Mucosa of descending colon (tissue), 3 donors: Measurements from ENCODE around the gene ANLN. TPM values are rescaled to one million over a fixed set of nuclear protein-coding genes. Genes with fewer than 3 reads are reported as not detected.
"Not testable (repeated sequence)": the region's sequence is repeated elsewhere in the genome, so short reads cannot be mapped to it uniquely, and the experiment has no call there.

Experiments
- ATAC-seq: fragments of 200-7000 bp; cut with Tn5 transposase; one replicate; pipeline ENCODE4 v1.9.1; 2020; ENCODE audit warnings: mild to moderate bottlenecking, moderate library complexity
- DNase-seq, 3 donors: peaks; one replicate each; pipeline ENCODE4 v3.0.0-alpha.2; 2020
- H3K36me3 ChIP-seq: fragments of 200-600 bp; one replicate; pipeline ENCODE4 v1.8.0; 2021; ENCODE audit warnings: low read depth, mild to moderate bottlenecking
- H3K4me1 ChIP-seq: fragments of 200-600 bp; one replicate; pipeline ENCODE4 v1.8.0; 2021; ENCODE audit warnings: low read depth, mild to moderate bottlenecking
- H3K4me3 ChIP-seq: fragments of 200-600 bp; one replicate; pipeline ENCODE4 v1.8.0; 2021; ENCODE audit warnings: mild to moderate bottlenecking
- H3K9me3 ChIP-seq: fragments of 200-600 bp; one replicate; pipeline ENCODE4 v1.8.0; 2021; ENCODE audit warnings: mild to moderate bottlenecking
- intact Hi-C, 2 donors: fragments of 100-400 bp; cut with DNase I in 1 of 2; cut with micrococcal nuclease in 1 of 2; formaldehyde crosslinking; loops; one replicate each; pipeline versions ENCODE4 v1.11.0 to v1.11.1; 2022; cut with DNase I, micrococcal nuclease
- total RNA-seq, 3 donors: library from RNA; stranded (reverse); fragmentation: NEBNext Ultra II Directional in 2 of 3; extraction: Animal tissue kit (Norgen Biotek cat#: 25700) in 2 of 3; gene quantifications; one replicate each; pipeline versions ENCODE4 v1.2.1 to v1.2.4, GENCODE V29; 2021 to 2023
- TF ChIP-seq, protein P1 (sequence below): fragments of 200-600 bp; IDR thresholded peaks from one replicate; pipeline ENCODE4 v1.8.0; 2022; ENCODE audit warnings: antibody characterized with exemption, mild to moderate bottlenecking
- donor health status: DM: no; HTN: no; CAD: no; lungs with moderate emphysema.
- donor health status: DM: no; HTN: no; CAD: no.
- donor health status: DM: no; HTN: yes; CAD: no.

Gene ANLN
- total RNA-seq, 3 donors from 2014 or later: 3.8 to 23.7 (median 6.4) TPM

DNA sequence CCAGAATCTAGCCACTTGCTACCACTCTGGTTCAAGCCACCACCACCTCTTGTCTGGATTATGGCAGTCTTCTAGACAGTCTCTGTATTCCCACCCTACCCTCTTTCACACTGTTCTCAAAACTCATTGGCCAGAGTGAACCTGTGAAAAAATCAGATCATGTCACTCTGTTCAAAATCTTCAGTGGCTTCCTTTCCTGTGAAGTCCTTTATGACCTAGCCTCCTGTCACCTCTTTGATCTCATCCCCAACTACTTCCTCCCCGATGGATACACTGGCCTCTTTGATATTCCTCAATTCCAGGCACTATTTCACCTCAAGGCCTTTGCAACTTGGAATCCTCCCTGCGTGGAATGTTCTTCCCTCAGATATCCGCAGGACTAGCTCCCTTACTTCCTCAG, 21.2 kb upstream of the ANLN start:
- Histone ChIP-seq H3K9me3 (no peaks in the 10 kb centered on the region), H3K4me1 (no peaks in the 10 kb centered on the region), H3K36me3 (no peaks in the 10 kb centered on the region), H3K4me3 (no peak overlapping the region)
- intact Hi-C loops: no loop called here
- ATAC-seq (no peak), DNase-seq (no peak)
- TF ChIP-seq, protein P1, sequence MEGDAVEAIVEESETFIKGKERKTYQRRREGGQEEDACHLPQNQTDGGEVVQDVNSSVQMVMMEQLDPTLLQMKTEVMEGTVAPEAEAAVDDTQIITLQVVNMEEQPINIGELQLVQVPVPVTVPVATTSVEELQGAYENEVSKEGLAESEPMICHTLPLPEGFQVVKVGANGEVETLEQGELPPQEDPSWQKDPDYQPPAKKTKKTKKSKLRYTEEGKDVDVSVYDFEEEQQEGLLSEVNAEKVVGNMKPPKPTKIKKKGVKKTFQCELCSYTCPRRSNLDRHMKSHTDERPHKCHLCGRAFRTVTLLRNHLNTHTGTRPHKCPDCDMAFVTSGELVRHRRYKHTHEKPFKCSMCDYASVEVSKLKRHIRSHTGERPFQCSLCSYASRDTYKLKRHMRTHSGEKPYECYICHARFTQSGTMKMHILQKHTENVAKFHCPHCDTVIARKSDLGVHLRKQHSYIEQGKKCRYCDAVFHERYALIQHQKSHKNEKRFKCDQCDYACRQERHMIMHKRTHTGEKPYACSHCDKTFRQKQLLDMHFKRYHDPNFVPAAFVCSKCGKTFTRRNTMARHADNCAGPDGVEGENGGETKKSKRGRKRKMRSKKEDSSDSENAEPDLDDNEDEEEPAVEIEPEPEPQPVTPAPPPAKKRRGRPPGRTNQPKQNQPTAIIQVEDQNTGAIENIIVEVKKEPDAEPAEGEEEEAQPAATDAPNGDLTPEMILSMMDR: no peak

DNA sequence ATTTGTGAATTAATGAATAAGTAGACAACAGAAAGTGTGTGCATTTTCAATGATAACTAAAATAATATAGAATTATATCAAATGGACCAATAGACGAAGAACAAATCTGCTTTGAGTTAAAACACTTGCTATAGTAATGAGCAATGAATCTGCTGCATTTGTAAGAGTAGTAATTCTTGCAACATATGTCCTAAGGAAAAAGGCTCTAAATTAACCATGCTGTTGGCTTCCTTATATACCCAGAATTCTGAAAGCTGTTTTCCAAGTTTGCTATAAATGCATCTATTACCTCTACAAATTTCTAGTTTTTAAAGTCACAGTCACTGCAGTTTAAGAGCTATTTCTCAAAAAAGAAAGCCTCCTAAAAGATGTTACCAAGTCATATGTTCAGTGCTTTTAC, 20.5 kb upstream of the ANLN start:
- intact Hi-C loops: no loop called here
- TF ChIP-seq, protein P1: no peak
- no peak for ATAC-seq

DNA sequence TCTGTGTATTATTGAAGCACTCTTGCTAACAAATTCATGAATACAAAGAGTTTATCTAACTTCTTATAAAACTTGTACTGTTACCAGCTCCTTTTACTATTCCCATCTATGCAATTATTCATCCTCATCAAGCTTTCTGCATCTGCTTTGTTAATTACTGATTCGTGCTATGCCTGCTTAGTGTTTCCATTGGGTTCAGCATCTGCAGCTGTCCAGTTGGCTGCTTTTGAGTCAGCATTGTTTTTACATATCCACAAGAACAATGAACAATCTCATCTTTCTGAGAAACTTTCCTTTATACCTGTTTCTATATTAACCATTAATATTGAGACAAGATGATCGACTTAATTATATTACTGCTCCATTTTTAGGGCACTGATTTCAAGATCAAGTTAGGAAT, 19.6 kb upstream of the ANLN start:
- Histone ChIP-seq H3K9me3 (no peaks in the 10 kb centered on the region), H3K4me3 (no peak overlapping the region), H3K4me1 (no peaks in the 10 kb centered on the region), H3K36me3 (no peaks in the 10 kb centered on the region)
- TF ChIP-seq, protein P1: no peak
- intact Hi-C loops: no loop called here
- no peak for DNase-seq
- ATAC-seq: no peak

More for the DNA sequence above, 20.5 kb upstream of the ANLN start:
- H3K4me1 ChIP-seq: no peaks in the 10 kb centered on the region
- H3K9me3 ChIP-seq: no peaks in the 10 kb centered on the region
- H3K4me3 ChIP-seq: no peak overlapping the region
- no peak for DNase-seq
- H3K36me3 ChIP-seq: no peaks in the 10 kb centered on the region

DNA sequence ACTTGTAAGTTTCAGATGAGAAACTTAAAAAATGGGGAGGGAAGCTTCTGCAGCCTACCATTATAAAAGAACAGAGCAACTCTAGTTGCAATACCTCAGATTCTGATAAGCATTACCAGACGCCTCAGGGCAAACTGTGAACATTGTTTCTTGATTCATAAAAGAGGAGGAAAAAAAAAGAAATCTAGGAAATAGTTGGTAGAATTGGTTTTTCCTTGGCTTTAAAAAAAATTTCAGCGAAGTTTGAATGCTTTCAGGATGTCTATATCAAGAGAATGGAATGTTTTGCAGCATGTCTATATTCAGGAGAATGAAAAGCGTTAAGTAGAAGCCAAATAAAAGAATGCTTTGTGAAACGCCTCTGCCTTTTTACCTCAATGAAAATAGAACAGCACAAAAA, 17.5 kb upstream of the ANLN start:
- ATAC-seq (no peak), DNase-seq (no peak)
- intact Hi-C loops: no loop called here
- Histone ChIP-seq H3K4me3 (no peak overlapping the region), H3K36me3 (no peaks in the 10 kb centered on the region), H3K4me1 (no peaks in the 10 kb centered on the region), H3K9me3 (no peaks in the 10 kb centered on the region)
- TF ChIP-seq, protein P1: no peak

DNA sequence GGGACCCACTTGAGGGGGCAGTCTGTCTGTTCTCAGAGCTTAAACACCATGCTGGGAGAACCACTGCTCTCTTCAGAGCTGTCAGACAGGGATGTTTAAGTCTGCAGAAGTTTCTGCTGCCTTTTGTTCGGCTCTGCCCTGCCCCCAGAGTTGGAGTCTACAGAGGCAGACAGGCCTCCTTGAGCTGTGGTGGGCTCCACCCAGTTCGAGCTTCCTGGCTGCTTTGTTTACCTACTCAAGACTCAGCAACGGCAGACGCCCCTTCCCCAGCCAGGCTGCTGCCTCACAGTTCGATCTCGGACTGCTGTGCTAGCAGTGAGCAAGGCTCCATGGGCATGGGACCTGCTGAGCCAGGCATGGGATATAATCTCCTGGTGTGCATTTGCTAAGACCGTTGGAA, 11.1 kb upstream of the ANLN start:
- H3K36me3 ChIP-seq, intact Hi-C loops, H3K4me3 ChIP-seq, H3K9me3 ChIP-seq, H3K4me1 ChIP-seq, ATAC-seq, DNase-seq: not testable (repeated sequence)

DNA sequence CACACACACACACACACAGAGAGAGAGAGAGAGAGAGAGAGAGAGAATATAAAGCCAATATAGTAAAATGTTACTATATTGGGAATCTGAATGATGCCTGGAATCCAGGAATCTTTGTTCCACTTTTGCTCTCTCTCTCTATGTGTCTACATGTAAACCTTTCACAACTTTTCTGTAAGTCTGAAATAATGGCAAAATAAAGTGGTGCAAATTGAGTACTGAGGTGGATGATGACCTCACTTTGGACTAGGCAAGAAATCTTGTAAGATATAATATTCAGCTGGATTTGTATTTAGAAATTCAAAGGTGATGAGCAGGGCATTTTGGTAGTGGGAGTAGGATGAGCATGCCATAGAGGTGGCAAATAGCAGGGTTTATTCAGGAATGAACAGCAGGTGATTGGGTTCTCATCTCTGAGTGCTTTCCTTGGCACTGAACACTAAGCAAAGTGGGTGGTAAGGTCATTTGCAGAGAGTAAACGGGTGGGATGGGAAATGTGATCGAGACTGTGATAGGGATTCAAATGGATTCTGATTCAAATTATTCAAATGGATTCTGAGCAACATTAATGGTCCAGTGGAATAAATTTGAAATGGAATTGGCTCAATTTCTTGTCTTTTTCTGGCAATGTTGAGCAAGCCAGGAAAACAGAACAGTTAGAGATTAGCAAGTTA, 9.7 kb upstream of the ANLN start:
- intact Hi-C loops: no loop called here
- Histone ChIP-seq H3K9me3 (no peaks in the 10 kb centered on the region), H3K36me3 (no peaks in the 10 kb centered on the region), H3K4me3 (no peak overlapping the region), H3K4me1 (no peaks in the 10 kb centered on the region)
- ATAC-seq (no peak), DNase-seq (no peak)
- TF ChIP-seq, protein P1: no peak
